GM21515 (cell line): ENCODE data around the gene SMC1B.
"Not testable (repeated sequence)": the region's sequence is repeated elsewhere in the genome, so short reads cannot be mapped to it uniquely, and the experiment has no call there.

ENCODE experiments used
- ATAC-seq: cut with Tn5 transposase; IDR thresholded peaks from one replicate; pipeline ENCODE4 v1.9.1; 2021; ENCODE audit not compliant: unreplicated experiment

SMC1B gene, protein sequence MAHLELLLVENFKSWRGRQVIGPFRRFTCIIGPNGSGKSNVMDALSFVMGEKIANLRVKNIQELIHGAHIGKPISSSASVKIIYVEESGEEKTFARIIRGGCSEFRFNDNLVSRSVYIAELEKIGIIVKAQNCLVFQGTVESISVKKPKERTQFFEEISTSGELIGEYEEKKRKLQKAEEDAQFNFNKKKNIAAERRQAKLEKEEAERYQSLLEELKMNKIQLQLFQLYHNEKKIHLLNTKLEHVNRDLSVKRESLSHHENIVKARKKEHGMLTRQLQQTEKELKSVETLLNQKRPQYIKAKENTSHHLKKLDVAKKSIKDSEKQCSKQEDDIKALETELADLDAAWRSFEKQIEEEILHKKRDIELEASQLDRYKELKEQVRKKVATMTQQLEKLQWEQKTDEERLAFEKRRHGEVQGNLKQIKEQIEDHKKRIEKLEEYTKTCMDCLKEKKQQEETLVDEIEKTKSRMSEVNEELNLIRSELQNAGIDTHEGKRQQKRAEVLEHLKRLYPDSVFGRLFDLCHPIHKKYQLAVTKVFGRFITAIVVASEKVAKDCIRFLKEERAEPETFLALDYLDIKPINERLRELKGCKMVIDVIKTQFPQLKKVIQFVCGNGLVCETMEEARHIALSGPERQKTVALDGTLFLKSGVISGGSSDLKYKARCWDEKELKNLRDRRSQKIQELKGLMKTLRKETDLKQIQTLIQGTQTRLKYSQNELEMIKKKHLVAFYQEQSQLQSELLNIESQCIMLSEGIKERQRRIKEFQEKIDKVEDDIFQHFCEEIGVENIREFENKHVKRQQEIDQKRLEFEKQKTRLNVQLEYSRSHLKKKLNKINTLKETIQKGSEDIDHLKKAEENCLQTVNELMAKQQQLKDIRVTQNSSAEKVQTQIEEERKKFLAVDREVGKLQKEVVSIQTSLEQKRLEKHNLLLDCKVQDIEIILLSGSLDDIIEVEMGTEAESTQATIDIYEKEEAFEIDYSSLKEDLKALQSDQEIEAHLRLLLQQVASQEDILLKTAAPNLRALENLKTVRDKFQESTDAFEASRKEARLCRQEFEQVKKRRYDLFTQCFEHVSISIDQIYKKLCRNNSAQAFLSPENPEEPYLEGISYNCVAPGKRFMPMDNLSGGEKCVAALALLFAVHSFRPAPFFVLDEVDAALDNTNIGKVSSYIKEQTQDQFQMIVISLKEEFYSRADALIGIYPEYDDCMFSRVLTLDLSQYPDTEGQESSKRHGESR

DNA sequence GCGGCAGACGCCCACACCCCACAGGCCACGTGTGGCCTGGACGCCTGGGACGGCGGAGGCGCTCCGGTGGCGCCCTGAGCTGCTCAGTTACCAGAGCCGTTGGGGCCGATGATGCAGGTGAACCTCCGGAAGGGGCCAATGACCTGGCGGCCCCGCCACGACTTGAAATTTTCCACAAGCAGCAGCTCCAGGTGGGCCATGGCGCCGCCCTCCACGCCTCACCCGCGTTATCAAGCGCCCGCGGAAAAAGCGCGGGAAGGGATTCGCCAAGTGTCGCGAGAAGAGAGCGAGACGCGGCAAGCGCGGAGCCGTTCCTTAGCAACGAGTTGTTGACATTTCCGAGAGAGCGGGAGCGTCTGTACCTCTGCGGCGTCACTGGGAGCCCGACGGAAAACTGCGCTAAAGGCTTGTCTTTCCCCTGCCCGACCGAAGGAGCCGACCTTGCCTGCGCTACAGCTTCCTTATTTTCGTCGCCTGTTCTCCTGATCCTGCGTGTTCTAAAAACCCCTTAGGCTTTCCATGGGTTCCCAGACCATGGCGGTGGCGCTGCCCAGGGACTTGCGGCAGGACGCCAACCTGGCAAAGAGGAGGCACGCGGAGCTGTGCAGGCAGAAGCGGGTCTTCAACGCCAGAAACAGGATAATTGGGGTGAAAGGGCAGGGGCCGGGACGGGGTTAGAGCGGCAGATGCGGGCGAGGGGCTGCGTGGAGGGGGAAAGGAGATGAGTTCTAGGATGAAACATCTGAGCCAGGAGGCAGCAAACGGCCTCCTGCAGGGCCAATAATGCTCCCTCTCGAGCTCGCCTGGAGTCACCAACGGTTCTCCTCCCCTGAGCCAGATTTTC, at the start of gene SMC1B, which contains the start of gene RIBC2:
SMC1B (minus strand) TSS at position 232 of the 844 bp plus-strand sequence; CDS start at position 200, 32 bp downstream.
RIBC2 (plus strand) TSS at position 326 of the 844 bp plus-strand sequence; CDS start at position 520, 194 bp downstream.
- no peak for ATAC-seq

DNA sequence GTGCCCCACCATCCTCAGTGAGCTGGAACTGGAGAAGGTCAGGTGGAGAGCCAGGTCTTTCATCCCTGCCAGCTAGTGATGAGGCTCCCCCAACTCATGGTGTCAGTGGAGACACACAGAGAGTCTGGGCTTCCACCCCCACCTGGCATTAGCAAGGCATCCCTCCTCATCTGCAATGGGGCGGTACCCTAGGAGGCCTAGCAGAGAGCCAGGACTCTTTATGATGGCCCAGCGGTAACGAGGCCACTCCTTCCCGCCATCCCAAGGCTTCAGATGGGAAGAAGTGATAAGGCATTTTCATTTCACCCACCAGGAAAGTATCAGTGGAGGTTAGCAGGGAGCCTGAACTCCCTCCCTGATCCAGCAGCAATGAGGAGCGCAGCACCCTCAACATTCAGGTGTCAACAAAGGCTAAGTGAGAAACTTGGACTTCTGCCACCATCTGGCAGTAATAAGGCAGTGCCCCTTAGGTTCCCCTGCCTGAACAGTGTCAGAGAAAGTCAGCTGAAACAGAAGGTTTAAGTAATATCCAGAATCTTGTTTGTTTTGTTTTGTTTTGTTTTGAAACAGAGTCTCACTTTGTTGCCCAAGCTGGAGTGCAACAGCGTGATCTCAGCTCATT, 48.7 kb upstream of the SMC1B start:
- ATAC-seq: no peak

DNA sequence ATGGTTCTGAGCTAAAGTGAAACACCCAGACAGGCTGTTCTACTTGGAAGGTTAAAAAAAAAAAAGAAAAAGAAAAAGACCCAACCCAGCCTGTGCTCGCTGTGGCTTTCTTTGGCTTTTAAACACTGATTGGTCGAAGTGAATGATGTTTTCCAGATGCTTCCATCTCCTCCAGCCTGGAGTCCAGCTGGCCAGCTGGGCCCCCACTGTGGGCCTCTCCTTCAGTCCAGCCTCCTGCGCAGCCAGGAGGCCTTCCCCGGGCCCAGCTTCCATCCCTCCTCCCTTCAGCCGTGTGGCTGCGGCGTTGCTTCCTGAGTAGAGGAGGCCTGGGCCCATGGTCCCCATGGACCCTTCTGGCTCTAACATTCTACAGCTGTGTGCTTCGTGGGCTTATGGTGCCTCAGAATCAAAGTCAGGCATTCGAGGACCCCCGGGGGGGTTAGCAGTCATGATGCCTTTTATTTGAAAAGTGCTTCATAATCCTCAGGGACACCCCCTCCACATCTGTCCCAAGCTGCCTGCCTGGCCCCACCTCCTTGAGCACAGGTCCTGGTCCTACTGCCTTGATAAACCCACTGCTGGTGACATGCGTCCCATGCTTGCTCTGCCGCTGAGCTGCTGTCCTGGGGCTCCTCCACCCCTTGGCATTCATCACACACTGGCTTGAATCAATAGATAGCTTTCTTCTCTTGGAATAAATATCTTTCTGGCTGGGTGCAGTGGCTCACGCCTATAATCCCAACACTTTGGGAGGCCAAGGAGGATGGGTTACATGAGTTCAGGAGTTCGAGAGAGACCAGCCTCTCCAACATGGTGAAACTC, 47.1 kb upstream of the SMC1B start:
- ATAC-seq: no peak

DNA sequence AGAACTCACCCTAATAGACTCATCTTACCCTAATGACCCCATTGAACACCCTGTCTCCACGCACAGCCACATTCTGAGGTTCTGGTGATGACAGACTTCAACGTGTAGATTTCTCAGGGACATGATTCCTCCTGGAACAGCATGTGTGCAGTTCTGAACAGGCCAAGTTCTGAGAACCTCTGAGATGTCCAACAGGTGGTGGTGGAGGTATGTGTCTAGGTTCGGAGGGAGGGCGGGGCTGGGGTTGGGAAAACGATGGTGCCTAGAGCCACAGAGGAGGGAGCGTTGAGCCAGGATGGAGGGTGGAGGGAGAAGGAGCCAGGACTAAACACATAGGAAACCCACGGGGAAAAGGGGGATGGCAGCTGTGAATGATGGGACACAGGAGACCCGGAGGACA, 45.8 kb upstream of the SMC1B start:
- no peak for ATAC-seq

DNA sequence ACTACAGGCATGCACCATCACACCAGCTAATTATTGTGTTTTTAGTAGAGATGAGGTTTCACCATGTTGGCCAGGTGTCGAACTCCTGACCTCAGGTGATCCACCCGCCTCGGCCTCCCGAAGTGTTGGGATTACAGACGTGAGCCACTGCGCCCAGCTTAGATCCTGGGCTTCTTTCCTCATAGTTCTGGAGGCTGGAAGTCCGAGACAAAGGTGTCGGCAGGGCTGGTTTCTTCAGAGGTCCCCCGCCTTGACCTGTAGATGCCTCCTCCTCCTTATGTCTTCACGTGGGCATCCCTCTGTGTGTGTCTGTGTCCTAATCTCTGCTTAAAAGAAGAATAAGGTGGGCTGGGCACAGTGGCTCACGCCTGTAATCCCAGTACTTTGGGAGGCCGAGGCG, 45.1 kb upstream of the SMC1B start:
- no peak for ATAC-seq

DNA sequence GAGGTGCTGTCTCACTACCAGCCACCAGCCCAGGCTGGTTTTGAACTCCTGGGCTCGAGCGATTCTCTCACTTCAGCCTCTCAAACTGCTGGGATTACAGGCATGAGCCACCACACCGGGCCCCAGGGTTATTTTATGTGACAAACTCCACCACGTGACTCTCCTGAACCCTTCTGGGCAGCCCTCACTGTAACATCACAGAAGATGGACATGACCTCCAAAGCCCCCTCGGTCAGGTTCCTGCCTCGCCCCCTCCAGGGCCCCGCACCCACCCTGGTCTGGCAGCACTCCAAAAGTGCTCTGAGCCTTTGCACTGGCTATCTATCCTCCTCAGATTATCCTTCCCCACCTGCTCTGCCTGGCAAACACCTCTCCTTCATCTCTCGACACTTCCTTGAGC, 43.4 kb upstream of the SMC1B start:
- no peak for ATAC-seq

DNA sequence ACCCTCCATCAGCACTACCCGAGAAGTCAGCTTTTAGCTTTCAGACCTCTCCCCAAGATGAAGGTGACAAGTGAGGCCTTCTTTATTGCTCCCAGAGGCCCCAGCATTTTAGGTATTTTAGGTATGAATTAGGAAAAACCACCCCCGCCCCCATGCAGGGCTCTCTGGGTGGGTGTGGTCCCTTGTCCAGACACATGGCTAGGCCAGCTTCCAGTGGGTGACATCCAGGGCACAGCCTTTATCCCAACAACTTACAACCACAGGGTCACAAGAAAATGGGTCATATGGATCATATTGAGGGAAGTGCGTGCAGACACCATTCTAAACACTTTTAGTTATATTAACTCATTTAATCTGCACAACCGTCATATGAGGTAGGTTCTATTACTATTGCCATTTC, 42.2 kb upstream of the SMC1B start:
- no peak for ATAC-seq

DNA sequence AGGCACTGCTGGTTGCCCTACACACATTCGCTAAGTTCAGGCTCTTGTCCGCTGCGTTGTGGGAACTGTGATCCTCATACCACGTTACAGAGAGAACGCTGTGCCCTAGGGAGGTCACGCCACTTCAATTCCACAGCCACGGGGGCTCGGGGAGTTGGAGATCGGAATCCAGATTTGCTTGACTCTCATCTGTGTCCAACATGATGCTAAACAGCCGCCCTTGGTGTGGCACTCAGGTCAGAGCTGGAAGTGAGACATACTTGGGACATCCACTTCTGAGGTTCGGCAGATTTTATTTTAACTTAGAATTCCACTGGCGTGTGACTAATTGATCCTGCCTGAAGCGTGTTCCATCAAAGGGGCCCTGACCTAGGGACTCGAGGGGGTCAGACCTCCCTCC, 41.8 kb upstream of the SMC1B start:
- no peak for ATAC-seq

DNA sequence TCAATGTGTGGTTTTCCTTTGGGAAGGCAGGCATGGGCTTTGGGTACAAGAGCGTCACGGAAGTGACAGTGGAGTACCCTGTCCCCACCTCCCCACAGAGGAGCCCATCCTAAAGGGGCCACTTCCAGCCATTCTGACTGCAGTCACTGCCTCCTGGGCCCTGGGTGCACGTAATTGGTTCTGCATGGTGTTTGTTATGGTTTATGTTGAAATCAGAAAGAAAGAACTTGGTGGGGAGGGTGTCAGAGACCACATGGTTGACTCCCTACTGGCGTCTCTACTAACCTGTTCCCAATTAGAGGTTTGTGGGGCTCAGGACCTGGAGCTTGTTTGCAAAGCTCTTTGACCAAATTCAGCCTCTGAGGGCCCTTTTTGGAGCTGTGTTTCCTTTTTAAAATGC, 40.9 kb upstream of the SMC1B start:
- ATAC-seq: no peak

DNA sequence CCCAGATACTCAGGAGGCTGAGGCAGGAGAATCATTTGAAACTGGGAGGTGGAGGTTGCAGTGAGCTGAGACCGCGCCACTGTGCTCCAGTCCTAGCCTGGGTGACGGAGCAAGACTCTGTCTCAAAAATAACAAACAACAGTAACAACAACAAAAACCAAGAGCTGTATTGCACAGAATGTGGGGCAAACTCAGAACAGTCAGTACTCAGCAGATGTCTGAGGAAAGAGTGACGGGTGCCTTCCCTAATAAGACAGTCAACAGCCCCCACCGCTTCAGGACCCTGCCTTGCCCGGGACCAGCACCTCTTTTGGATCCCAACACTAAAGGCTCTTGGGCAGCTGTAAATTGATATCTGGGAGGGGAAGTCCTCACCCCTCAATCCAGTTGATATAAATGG, 40.4 kb upstream of the SMC1B start:
- no peak for ATAC-seq

DNA sequence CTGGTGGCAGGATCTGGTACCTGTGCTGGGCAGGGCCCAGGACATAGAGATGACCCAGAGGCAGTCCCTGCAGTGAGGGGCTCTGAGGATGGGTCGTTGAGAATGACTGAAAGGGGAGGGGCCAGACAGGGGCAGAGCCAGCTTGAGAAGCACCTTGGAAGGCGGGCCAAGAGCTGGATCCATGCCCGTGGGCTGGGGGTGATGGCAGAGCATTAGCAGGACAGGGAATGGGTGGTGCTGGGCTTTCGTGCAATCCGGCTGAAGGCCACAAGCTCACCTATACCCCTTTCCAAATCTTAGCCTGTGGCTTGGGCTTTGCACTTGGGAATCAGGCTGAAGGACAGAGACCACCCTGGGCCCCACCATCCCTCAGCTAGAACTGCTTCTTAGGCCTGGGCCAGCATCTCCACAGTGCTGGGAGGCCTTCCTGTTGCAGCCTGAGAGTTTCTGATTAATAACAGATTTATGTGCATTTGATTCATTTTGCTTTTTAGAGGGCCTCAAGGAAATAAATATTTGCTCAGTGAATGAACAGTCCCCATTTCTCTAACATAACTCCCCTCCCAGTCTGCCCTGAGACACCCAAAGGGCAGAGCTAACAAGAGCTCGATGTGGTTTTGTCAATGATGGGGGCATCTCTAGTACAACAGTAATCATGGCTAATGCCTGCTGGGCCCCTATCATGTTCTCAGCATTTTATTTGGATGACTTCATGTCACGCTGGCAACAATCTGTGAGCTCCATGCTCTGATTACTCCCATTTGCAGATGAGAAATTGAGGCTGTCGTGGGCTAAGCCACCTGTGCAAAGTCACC, 39.4 kb upstream of the SMC1B start:
- ATAC-seq: no peak

DNA sequence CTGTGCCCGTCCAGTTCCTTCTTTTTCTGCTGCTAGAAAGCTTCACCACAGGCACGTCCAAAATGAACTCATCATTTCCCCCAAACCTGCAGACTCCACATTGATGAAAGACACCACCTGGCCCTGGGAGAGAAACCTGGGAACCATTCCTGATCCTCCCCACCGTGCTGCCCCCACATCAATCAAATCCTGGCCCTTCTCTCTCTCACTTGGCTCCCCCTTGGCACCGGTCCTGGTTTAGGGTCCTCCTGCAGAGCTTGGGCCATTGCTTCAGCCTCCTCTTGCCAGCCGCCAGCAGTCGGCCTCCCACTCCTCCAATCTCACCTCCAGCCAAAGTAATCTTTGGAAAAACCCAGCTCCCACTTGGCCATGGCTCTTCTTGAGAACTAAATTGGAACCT, 38.6 kb upstream of the SMC1B start:
- ATAC-seq: no peak

DNA sequence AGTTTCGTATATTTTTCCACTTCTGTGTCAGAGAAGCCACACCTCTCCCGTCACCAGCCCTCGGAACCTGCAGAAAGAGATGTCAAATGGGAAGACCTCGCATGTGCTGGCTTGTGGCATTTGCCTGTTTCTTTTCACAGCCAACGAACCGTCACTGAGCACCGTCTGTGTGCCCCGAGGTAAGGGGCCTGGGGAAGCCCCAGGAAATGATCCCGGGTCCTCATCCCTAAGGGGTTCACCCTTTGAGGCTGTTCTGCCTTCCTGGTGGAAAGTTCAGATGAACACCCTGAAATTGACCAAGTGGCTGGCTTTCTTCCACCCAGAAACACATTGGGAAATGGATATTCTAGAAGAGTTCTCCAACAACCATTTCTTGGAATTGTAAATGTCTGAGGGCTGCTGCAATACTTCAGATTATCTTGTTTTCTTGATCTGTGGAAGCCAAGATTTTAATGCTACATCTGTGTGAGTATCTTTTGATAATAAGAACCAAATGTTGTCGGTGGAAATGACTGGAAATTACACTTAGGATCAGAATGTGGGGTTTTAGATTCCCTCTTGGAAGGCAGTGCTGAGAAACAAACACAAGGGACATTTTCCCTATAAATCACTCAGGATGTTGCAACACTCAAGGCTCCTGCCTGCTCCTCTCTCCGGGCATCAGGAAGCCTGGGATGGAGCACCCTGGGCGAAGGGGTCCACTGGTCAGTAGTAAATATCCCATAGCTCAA, 37.7 kb upstream of the SMC1B start:
- ATAC-seq: no peak

DNA sequence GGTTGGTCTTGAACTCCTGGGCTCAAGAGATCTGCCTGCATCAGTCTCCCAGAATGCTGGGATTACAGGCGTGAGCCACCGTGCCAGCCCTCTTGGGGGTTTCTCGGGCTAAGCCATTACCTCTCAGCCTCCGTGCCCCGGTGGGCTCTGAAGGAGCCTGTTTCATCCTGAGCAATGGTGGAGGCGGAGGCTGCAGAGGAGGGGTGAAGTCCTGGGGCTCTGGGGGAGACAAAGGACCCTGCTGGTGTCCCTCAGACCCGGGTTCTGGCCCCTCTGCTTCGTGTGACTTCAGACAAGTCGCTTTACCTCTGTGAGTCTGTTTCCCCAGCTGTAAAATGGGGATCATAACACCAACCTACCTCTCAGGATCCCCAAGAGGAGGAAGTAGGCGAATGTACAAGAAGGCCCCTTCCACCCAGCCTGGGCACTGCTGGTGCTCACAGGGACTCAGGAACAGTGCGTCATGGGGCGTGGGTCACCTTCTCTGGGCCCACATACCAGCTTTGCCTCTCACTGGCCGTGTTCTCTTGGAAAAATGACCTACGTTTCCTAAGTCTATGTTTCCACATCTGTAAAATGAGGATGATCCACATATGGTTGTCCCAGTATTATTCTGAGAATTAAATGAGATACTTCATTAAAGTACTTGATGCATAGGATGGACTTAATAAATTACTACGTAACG, 36.8 kb upstream of the SMC1B start:
- no peak for ATAC-seq

DNA sequence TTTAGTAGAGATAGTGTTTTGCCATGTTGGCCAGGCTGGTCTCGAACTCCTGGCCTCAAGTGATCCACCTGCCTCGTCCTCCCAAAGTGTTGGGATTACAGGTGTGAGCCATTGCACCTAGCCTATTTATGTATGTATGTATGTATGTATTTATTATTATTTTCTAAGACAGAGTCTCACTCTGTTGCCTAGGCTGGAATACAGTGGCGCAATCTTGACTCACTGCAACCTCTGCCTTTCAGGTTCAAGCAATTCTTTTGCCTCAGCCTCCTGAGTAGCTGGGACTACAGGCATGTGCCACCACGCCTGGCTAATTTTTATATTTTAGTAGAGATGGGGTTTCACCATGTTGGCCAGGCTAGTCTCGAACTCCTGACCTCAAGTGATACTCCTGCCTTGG, 36.0 kb upstream of the SMC1B start:
- not testable (repeated sequence) for ATAC-seq

DNA sequence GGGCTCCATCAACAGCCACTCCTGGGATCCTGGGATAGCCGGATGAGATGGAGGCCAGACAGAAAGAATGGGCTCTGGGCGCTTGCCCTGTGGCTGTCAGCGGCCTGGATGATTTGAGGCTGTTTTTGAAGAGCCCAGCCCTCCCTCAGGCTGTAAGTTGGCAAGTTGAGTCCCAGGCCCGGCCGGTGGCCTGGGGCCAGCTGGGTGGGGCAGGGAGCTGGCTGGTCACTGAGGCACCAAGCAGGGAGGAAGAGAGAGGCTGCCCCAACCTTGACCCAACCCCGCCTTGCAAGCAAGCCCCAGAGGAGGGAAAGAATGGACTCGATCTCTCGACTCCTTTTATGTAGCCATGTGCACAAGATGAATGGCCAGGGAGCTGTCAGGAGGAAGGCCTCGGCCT, 35.0 kb upstream of the SMC1B start:
- no peak for ATAC-seq

DNA sequence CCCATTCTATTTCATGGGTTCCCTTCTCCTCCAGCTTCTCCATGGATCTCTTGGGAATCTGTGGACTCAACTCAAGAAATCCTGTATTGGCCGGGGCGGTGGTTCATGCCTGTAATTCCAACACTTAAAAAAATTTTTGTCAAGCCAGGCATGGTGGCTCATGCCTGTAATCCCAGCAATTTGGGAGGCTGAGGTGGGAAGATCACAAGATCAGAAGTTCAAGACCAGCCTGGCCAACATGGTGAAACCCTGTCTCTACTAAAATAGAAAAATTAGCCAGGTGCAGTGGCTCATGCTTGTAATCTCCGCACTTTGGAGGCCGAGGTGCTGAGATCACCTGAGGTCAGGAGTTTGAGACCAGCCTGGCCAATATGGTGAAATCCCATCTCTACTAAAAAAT, 34.2 kb upstream of the SMC1B start:
- ATAC-seq: not testable (repeated sequence)
